H9 (cell line): ENCODE results near the gene ANKRD13A. TPM values are rescaled to one million over a fixed set of nuclear protein-coding genes. Genes with fewer than 3 reads are reported as not detected.

Experiments used
- DNase-seq: peaks from one replicate; pipeline ENCODE4 v3.0.0-alpha.2; 2017
- H2AFZ ChIP-seq: one replicate; pipeline ENCODE4 v1.6.1; 2013; ENCODE audit warnings: mild to moderate bottlenecking, low read length, control low read depth, moderate library complexity
- H2AK5ac ChIP-seq: 2 replicates; pipeline ENCODE4 v1.6.1; 2013; ENCODE audit warnings: low read length, control low read depth, mixed read lengths; ENCODE audit not compliant: insufficient read length
- H2BK120ac ChIP-seq: one replicate; pipeline ENCODE4 v1.6.1; 2013; ENCODE audit warnings: low read depth, mild to moderate bottlenecking, low read length, control low read depth, inconsistent platforms; ENCODE audit not compliant: poor library complexity, severe bottlenecking
- H2BK12ac ChIP-seq: 2 replicates; pipeline ENCODE4 v1.6.1; 2013; ENCODE audit warnings: low read length, control low read depth, mixed read lengths, low read depth; ENCODE audit not compliant: insufficient read length
- H2BK15ac ChIP-seq: 2 replicates; pipeline ENCODE4 v1.6.1; 2013; ENCODE audit warnings: low read depth, low read length, control low read depth
- H2BK20ac ChIP-seq: one replicate; pipeline ENCODE4 v1.6.1; 2013; ENCODE audit warnings: low read depth, mild to moderate bottlenecking, low read length, control low read depth, inconsistent platforms; ENCODE audit not compliant: poor library complexity, severe bottlenecking
- H2BK5ac ChIP-seq: 2 replicates; pipeline ENCODE4 v1.6.1; 2013; ENCODE audit warnings: low read length, control low read depth, mixed read lengths; ENCODE audit not compliant: insufficient read length
- H3K14ac ChIP-seq: 2 replicates; pipeline ENCODE4 v1.6.1; 2013; ENCODE audit warnings: low read length, control low read depth; ENCODE audit not compliant: insufficient read depth
- H3K18ac ChIP-seq: 2 replicates; pipeline ENCODE4 v1.6.1; 2013; ENCODE audit warnings: low read depth, mild to moderate bottlenecking, mixed read lengths, low read length, control low read depth; ENCODE audit not compliant: insufficient read length
- H3K23ac ChIP-seq: 2 replicates; pipeline ENCODE4 v1.6.1; 2013; ENCODE audit warnings: low read length, control low read depth, mixed read lengths, low read depth; ENCODE audit not compliant: insufficient read length
- H3K23me2 ChIP-seq: 2 replicates; pipeline ENCODE4 v1.6.1; 2013; ENCODE audit warnings: low read depth, mild to moderate bottlenecking, mixed read lengths, low read length, control low read depth; ENCODE audit not compliant: insufficient read length, poor library complexity, severe bottlenecking
- H3K27ac ChIP-seq: 2 replicates; pipeline ENCODE4 v1.5.1; 2013; ENCODE audit warnings: low read length, control low read depth, mixed read lengths, low read depth; ENCODE audit not compliant: insufficient read length
- H3K27me3 ChIP-seq: 2 replicates; pipeline ENCODE4 v1.6.1; 2013; ENCODE audit warnings: low read length, control low read depth, inconsistent platforms; ENCODE audit not compliant: insufficient read depth
- H3K4ac ChIP-seq: 2 replicates; pipeline ENCODE4 v1.6.1; 2013; ENCODE audit warnings: low read depth, mild to moderate bottlenecking, control low read depth, inconsistent platforms, low read length, moderate library complexity
- H3K4me1 ChIP-seq: 2 replicates; pipeline ENCODE4 v1.6.1; 2013; ENCODE audit warnings: low read length, control low read depth, inconsistent platforms; ENCODE audit not compliant: insufficient read depth
- H3K4me2 ChIP-seq: 2 replicates; pipeline ENCODE4 v1.6.1; 2013; ENCODE audit warnings: low read length, control low read depth, mixed read lengths; ENCODE audit not compliant: insufficient read length, insufficient read depth
- H3K56ac ChIP-seq: 2 replicates; pipeline ENCODE4 v1.6.1; 2013; ENCODE audit warnings: low read depth, mild to moderate bottlenecking, mixed read lengths, low read length, control low read depth; ENCODE audit not compliant: insufficient read length
- H3K79me1 ChIP-seq: 2 replicates; pipeline ENCODE4 v1.6.1; 2013; ENCODE audit warnings: low read depth, mild to moderate bottlenecking, moderate library complexity, low read length, control low read depth, inconsistent platforms; ENCODE audit not compliant: insufficient read depth, poor library complexity, severe bottlenecking
- H3K79me2 ChIP-seq: 2 replicates; pipeline ENCODE4 v1.6.1; 2013; ENCODE audit warnings: low read length, control low read depth, inconsistent platforms; ENCODE audit not compliant: insufficient read depth
- H3K9ac ChIP-seq: 2 replicates; pipeline ENCODE4 v1.6.1; 2013; ENCODE audit warnings: low read length, control low read depth, mixed read lengths; ENCODE audit not compliant: insufficient read length; ENCODE audit errors: extremely low read depth
- H3K9me3 ChIP-seq: one replicate; pipeline ENCODE4 v1.6.1; 2013; ENCODE audit warnings: low read depth, low read length, inconsistent platforms; ENCODE audit not compliant: control insufficient read depth
- H3T11ph ChIP-seq: one replicate; pipeline ENCODE4 v1.6.1; 2013; ENCODE audit warnings: mild to moderate bottlenecking, low read length, control low read depth, inconsistent platforms
- H4K20me1 ChIP-seq: one replicate; pipeline ENCODE4 v1.6.1; 2013; ENCODE audit not compliant: control insufficient read depth, insufficient read length, insufficient read depth
- H4K5ac ChIP-seq: 2 replicates; pipeline ENCODE4 v1.6.1; 2013; ENCODE audit warnings: low read depth, mild to moderate bottlenecking, mixed read lengths, low read length, control low read depth; ENCODE audit not compliant: insufficient read length
- H4K8ac ChIP-seq: replicated peaks from 2 replicates; pipeline ENCODE4 v1.6.1; 2013; ENCODE audit warnings: low read length, control low read depth, mixed read lengths, low read depth; ENCODE audit not compliant: insufficient read length
- H4K91ac ChIP-seq: 2 replicates; pipeline ENCODE4 v1.6.1; 2013; ENCODE audit warnings: low read depth, mild to moderate bottlenecking, moderate library complexity, mixed read lengths, low read length, control low read depth; ENCODE audit not compliant: insufficient read length
- H3K27ac Mint-ChIP-seq, 3 experiments: 2 replicates in 2 of 3; 3 replicates in 1 of 3; pipeline ENCODE4 v1.8.0; 2020 to 2021; ENCODE audit warnings: mixed read lengths in 3 of 3, mild to moderate bottlenecking in 1 of 3, moderate library complexity in 1 of 3
- H3K27me3 Mint-ChIP-seq: 2 replicates; pipeline ENCODE4 v1.8.0; 2021; ENCODE audit warnings: low read depth, mild to moderate bottlenecking, moderate library complexity, mixed read lengths
- H3K36me3 Mint-ChIP-seq, 3 experiments: 2 replicates in 2 of 3; 3 replicates in 1 of 3; pipeline ENCODE4 v1.8.0; 2020 to 2021; ENCODE audit warnings: low read depth in 3 of 3, mixed read lengths in 3 of 3; ENCODE audit not compliant: insufficient read depth in 1 of 3
- H3K4me1 Mint-ChIP-seq, 2 experiments: 2 replicates each; pipeline ENCODE4 v1.8.0; 2020; ENCODE audit warnings: mixed read lengths in 2 of 2
- H3K4me3 Mint-ChIP-seq, 2 experiments: 2 replicates in 1 of 2; 3 replicates in 1 of 2; pipeline ENCODE4 v1.8.0; 2020 to 2021; ENCODE audit warnings: mild to moderate bottlenecking in 2 of 2, mixed read lengths in 2 of 2, moderate library complexity in 1 of 2
- H3K9me3 Mint-ChIP-seq, 2 experiments: 2 replicates in 1 of 2; 3 replicates in 1 of 2; pipeline ENCODE4 v1.8.0; 2020; ENCODE audit warnings: mild to moderate bottlenecking in 2 of 2, mixed read lengths in 2 of 2, moderate library complexity in 1 of 2
- CTCF ChIP-seq: fragments of 200-600 bp; sonication (generic); conservative IDR thresholded peaks from 3 replicates; pipeline ENCODE4 v1.8.0; 2021; ENCODE audit warnings: antibody characterized with exemption, mild to moderate bottlenecking
- WGBS: extraction: QIAGEN DNeasy Blood & Tissue Kit; methylation state at CpG from one replicate; pipeline ENCODE4 v1.1.7; 2013; ENCODE audit warnings: missing lambda C conversion rate, low lambda C conversion rate, mixed read lengths; ENCODE audit not compliant: insufficient read length; ENCODE audit errors: extremely low coverage; 5-methylcytosine and 5-hydroxymethylcytosine counted together
- total RNA-seq: library from RNA; stranded (reverse); gene quantifications from 2 replicates; pipeline ENCODE4 v1.2.1, GENCODE V29; 2021

Gene ANKRD13A
- total RNA-seq, 1 experiment from 2014 or later, result 18.0 TPM

- no peak overlapping the region for H3K27ac Mint-ChIP-seq
- H3K79me2 ChIP-seq, result no peaks in the 10 kb centered on the region
- no peak overlapping the region for H2BK20ac ChIP-seq
- H3K56ac ChIP-seq, result no peak overlapping the region
- no peak overlapping the region for H2BK15ac ChIP-seq
- H4K20me1 ChIP-seq, result no peaks in the 10 kb centered on the region
- H2BK5ac ChIP-seq, result no peak overlapping the region
- H4K8ac ChIP-seq, result no peak overlapping the region
- no peak overlapping the region for H3K9ac ChIP-seq
- no peak for TF ChIP-seq CTCF
- H3K23me2 ChIP-seq, result no peaks in the 10 kb centered on the region
- H3K23ac ChIP-seq, result no peak overlapping the region
- H3K27ac ChIP-seq, result no peak overlapping the region
- H3K27me3 ChIP-seq, result no peaks in the 10 kb centered on the region
- H2AK5ac ChIP-seq, result no peak overlapping the region
- no peak overlapping the region for H3K14ac ChIP-seq
- no peak overlapping the region for H3K4me3 Mint-ChIP-seq
- no peak overlapping the region for H2AFZ ChIP-seq
- no peaks in the 10 kb centered on the region for H3K79me1 ChIP-seq
- H3K36me3 Mint-ChIP-seq, result peaks cover 4 to 17% (median 10%) of the 10 kb centered on the region in 3 experiments; a peak in 5 of 7 replicates
- H2BK120ac ChIP-seq, result no peak overlapping the region
- no peak overlapping the region for H3K4ac ChIP-seq
- no peak overlapping the region for H3T11ph ChIP-seq
- no peak overlapping the region for H4K5ac ChIP-seq
- peaks cover 19 to 20% of the 10 kb centered on the region in 2 experiments for H3K4me1 Mint-ChIP-seq
- no CpG with 5 or more reads among the region's 7 CpGs for WGBS
- H3K4me2 ChIP-seq, result no peak overlapping the region
- H3K4me1 ChIP-seq, result no peaks in the 10 kb centered on the region
- H3K18ac ChIP-seq, result no peak overlapping the region
- DNase-seq, result no peak
- H3K9me3 ChIP-seq, result no peaks in the 10 kb centered on the region
- H4K91ac ChIP-seq, result no peak overlapping the region
- no peaks in the 10 kb centered on the region for H3K27me3 Mint-ChIP-seq
- H3K9me3 Mint-ChIP-seq, result no peaks in the 10 kb centered on the region; a peak in 1 of 5 replicates
- no peak overlapping the region for H2BK12ac ChIP-seq
Measured at GRCh38 chr12:110035534-110036104, 36.4 kb downstream of the ANKRD13A start.
